GM13976 (cell line): ENCODE results near the gene CYTH3.

Source experiments
- DNase-seq: peaks from one replicate; pipeline ENCODE4 v3.0.0; 2012; ENCODE audit warnings: low spot score
- CTCF ChIP-seq: IDR thresholded peaks from 2 replicates; pipeline ENCODE4 v1.5.1; 2012; ENCODE audit warnings: borderline replicate concordance, mild to moderate bottlenecking; ENCODE audit not compliant: insufficient read depth; ENCODE audit errors: extremely low read depth, missing control alignments, control extremely low read depth
- in situ Hi-C: fragments of 300-500 bp; cut with MboI; formaldehyde crosslinking; loops from one replicate; pipeline ENCODE4 v1.12.0; 2022; ENCODE audit warnings: low sequenced_read_pairs, mixed read lengths, inconsistent platforms; ENCODE audit not compliant: unreplicated experiment

Gene CYTH3

GRCh38 chr7:6182993-6183392 is 89.4 kb downstream of the CYTH3 start:
- TF ChIP-seq CTCF: no peak
- in situ Hi-C loops: no loop called here
- peak; percentile 11 for DNase-seq

GRCh38 chr7:6181136-6181535 is 91.3 kb downstream of the CYTH3 start:
- no peak for TF ChIP-seq CTCF
- in situ Hi-C loops: no loop called here
- peak; percentile 48 for DNase-seq

DNA sequence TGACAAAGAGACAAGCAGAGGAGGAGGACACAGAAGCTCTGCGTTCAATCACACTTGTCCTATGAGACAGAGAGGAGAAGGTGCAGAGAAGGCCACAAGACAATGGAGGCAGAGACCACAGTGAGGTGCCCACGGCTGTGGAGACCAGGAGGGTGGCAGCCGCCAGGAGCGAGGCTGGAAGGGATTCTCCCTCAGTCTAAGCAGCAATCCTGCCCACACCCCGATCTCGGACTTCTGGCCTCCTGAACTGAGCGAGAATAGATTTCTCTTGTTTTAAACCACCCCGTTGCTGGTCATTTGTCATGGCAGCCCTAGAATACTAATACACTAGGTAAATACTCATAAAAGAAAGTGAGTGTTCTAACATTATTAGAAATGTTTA is 92.1 kb downstream of the CYTH3 start:
- no peak for DNase-seq
- in situ Hi-C loops: no loop called here
- no peak for TF ChIP-seq CTCF

DNA sequence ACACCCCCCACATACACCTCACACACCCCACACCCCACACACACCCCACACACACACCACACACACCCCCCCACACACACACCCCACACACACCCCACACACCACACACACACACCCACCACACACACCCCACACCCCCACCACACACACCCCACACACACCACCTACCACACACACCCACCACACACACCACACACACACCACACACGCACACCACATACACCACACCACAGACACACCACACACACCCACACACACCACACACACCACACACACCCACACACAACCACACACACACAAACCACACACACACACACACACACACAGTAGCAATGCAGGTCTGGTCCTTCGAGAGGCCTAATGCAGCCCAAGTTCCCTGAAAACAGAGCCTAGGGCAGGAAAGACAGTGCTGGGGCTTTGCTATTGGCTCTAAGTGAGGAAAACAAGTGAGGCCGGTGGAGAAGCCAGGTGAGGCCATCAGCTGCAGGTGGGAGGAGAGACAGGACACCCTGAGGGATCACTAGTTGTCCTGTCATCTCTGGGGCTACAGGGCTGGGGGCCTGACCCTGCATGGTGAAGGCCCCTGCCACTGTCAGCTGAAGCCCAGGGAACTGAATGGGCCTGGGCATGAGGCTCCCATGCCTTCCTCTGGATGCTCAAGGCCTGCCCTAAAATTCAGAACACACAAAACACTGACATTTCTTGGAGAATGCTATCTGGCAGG is 92.6 kb downstream of the CYTH3 start:
- peak; percentile 18 for DNase-seq
- no peak for TF ChIP-seq CTCF
- in situ Hi-C loops: no loop called here

DNA sequence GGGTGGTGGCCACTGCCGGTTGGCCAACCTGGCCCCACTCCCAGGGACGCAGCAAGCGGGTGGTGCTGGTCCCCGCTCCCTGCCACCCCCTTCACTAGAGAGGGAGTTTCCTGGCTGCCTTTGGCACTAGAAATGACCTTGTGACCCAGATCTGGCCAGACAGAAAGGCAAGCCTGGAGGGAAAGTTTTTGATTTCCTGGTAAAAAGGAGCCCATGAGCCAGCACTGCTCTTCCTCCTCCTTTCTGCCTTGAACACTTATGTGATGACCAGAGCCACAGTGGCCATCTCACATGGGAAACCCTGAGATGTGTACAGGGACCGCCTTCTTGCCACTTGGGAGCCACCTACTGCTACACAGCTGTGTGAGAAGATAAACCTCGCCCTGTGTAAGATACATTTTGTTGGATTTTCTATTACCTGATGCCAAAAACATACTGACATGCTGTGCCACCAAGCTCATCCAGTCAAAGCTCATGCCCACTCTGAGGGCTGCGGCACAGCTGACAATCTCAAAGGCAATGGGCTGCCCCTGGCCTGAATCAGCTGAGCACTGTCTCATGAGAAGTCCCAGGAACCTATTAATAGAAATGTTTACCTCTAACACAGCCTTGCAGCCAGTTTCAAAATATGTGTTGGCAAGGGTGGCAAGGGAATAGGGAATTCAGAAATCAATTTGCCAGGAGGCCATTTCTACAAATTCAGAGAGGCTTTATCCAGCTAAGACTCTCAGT is 94.0 kb downstream of the CYTH3 start:
- in situ Hi-C loops: no loop called here
- no peak for TF ChIP-seq CTCF
- peak; percentile 24 for DNase-seq

GRCh38 chr7:6175645-6176044 is 96.8 kb downstream of the CYTH3 start:
- in situ Hi-C loops: no loop called here
- DNase-seq: no peak
- TF ChIP-seq CTCF: no peak
